Erythroblast (primary cell): Measurements from ENCODE around the gene MAVS.

ENCODE experiments used
- GATA1 ChIP-seq: IDR thresholded peaks from 2 replicates; pipeline ENCODE4 v1.6.1; 2011; ENCODE audit warnings: low read depth, mild to moderate bottlenecking, control low read depth, low read length, moderate library complexity
- POLR2A ChIP-seq: IDR thresholded peaks from 2 replicates; pipeline ENCODE4 v1.6.1; 2011; ENCODE audit warnings: mild to moderate bottlenecking, low read length

- TF ChIP-seq POLR2A (no peak), GATA1 (no peak)
Measured at GRCh38 chr20:3821996-3822395, 24.6 kb upstream of the MAVS start.
